ENCODE measurements around the gene OR51B4.
"Not testable (repeated sequence)": the region's sequence is repeated elsewhere in the genome, so short reads cannot be mapped to it uniquely, and the experiment has no call there.

Gene OR51B4

DNA sequence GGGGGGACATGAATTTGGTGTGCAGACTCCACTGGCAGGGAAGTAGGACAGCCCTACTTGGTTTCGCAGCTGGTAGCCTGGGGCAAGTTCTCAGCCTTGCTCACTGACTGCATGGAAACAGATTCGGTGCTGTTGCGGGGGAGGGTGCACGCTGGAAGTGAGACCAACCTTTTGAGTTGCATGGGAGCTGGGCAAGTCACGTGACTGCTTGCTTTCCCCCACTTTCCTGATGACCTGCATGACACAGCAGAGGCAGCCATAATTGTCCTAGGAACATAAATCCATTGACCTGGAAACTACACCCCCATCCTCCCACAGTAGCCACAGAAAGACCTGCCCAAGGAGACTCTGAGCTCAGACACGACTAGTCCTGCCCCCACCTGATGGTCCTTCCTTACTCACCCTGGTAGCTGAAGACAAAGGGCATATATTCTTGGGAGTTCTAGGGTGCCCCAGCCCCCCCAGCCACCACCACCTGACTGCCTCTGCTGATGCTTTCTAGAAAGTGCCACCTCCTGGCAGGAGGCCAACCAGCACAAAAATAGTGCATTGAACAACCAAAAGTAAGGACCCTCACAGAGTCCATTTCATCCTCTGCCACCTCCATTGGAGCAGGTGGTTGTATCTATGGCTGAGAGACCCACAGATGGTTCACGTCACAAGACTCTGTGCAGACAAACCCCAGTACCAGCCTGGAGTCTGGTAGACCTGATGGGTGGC is 43.0 kb downstream of the OR51B4 start:
- peak; percentile 21 for DNase-seq
- Mint-ChIP-seq H3K9me3 (peaks cover 38% of the 10 kb centered on the region), H3K4me1 (peaks cover 17% of the 10 kb centered on the region), H3K4me3 (no peak overlapping the region), H3K27ac (peak overlapping the region; percentile 54), H3K36me3 (ENCODE audit: low read depth) (peaks cover 7% of the 10 kb centered on the region), H3K27me3 (ENCODE audit: low read depth, poor library complexity) (peaks cover 2% of the 10 kb centered on the region)
- TF ChIP-seq, protein P1, sequence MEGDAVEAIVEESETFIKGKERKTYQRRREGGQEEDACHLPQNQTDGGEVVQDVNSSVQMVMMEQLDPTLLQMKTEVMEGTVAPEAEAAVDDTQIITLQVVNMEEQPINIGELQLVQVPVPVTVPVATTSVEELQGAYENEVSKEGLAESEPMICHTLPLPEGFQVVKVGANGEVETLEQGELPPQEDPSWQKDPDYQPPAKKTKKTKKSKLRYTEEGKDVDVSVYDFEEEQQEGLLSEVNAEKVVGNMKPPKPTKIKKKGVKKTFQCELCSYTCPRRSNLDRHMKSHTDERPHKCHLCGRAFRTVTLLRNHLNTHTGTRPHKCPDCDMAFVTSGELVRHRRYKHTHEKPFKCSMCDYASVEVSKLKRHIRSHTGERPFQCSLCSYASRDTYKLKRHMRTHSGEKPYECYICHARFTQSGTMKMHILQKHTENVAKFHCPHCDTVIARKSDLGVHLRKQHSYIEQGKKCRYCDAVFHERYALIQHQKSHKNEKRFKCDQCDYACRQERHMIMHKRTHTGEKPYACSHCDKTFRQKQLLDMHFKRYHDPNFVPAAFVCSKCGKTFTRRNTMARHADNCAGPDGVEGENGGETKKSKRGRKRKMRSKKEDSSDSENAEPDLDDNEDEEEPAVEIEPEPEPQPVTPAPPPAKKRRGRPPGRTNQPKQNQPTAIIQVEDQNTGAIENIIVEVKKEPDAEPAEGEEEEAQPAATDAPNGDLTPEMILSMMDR (IDR thresholded peaks at IDR 0.05), result no peak

DNA sequence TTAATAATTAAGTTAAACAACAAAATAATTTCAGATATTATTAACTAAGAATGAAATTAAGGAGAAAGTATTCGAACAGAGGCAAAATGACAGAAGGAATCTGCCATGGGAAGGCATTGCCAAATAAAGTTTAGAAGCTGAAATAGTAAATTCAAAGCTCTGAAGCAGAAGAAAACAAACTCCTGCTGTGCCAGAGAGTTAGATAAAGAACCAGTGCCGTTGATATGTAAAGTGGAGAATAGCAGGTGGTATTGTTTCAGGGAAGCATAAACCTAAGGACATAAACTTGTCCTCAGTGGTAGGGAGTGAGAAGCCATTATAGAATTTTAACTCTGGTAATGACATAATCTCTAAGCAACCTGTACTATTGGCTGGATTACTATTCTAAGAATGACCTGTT is 44.5 kb downstream of the OR51B4 start:
- peaks cover 36% of the 10 kb centered on the region for H3K9me3 Mint-ChIP-seq
- no peak for DNase-seq
- H3K4me1 Mint-ChIP-seq, result peaks cover 24% of the 10 kb centered on the region
- peaks cover 2% of the 10 kb centered on the region for H3K27me3 Mint-ChIP-seq (ENCODE audit: low read depth, poor library complexity)
- H3K27ac Mint-ChIP-seq, result no peak overlapping the region
- TF ChIP-seq, protein P1 (IDR thresholded peaks at IDR 0.05), result no peak
- no peak overlapping the region for H3K4me3 Mint-ChIP-seq
- H3K36me3 Mint-ChIP-seq (ENCODE audit: low read depth), result peaks cover 7% of the 10 kb centered on the region

DNA sequence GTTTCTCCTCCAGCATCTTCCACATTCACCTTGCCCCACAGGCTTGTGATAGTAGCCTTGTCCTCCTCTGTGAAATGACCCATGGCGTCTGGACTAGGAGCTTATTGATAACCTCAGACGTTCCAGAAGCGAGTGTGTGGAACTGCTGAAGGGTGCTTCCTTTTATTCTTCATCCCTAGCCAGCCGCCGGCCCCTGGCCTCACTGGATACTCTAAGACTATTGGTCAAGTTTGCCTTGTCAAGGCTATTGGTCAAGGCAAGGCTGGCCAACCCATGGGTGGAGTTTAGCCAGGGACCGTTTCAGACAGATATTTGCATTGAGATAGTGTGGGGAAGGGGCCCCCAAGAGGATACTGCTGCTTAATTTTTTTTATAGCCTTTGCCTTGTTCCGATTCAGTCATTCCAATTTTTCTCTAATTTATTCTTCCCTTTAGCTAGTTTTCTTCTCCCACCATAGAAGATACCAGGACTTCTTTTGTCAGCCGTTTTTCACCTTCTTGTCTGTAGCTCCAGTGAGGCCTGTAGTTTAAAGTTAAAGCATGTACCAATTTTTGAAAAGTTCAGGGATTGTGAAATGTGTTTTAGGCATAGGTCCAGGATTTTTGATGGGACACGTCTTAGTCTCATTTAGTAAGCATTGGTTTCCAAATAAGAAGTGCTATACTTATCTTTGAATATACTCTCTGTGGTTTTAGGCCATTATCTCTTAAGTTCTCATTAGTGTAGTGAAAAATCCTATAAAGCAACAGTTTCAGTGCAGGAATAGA is 46.9 kb downstream of the OR51B4 start, which contains the start of gene HBG2:
TSS of gene HBG2 (minus strand) at position 136 of the 768 bp plus-strand sequence. CDS start at position 83, 53 bp downstream.
- not testable (repeated sequence) for H3K4me3 Mint-ChIP-seq; H3K27me3 Mint-ChIP-seq (ENCODE audit: low read depth, poor library complexity); H3K36me3 Mint-ChIP-seq (ENCODE audit: low read depth); H3K27ac Mint-ChIP-seq; DNase-seq
- Mint-ChIP-seq H3K4me1 (peaks cover 26% of the 10 kb centered on the region), H3K9me3 (peaks cover 12% of the 10 kb centered on the region)

DNA sequence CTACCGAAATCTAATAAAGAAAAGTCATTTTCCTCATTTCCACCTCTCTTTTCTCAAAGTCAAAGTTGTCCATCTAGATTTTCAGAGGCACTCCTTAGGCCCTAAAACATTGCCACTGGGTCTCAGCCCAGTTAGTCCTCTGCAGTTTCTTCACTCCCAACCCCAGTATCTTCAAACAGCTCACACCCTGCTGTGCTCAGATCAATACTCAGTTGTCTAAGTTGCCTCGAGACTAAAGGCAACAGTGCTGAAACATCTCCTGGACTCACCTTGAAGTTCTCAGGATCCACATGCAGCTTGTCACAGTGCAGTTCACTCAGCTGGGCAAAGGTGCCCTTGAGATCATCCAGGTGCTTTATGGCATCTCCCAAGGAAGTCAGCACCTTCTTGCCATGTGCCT is 47.7 kb downstream of the OR51B4 start:
- H3K4me1 Mint-ChIP-seq, result peaks cover 26% of the 10 kb centered on the region
- H3K27ac Mint-ChIP-seq; H3K4me3 Mint-ChIP-seq; DNase-seq; H3K27me3 Mint-ChIP-seq (ENCODE audit: low read depth, poor library complexity); H3K9me3 Mint-ChIP-seq; H3K36me3 Mint-ChIP-seq (ENCODE audit: low read depth): not testable (repeated sequence)

DNA sequence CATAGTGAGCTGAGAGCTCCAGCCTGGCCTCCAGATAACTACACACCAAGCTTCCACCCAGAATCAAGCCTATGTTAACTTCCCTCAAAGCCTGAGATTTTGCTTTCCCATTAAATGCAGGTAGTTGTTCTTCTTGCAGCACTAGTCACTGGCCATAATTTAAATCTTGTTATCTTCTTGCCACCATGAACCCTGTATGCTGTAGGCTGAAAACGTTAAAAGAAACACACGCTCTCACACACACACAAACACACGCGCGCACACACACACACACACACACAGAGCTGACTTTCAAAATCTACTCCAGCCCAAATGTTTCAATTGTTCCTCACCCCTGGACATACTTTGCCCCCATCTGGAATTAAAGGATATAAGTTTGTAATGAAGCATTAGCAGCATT is 48.3 kb downstream of the OR51B4 start:
- not testable (repeated sequence) for H3K36me3 Mint-ChIP-seq (ENCODE audit: low read depth); H3K27ac Mint-ChIP-seq; H3K4me3 Mint-ChIP-seq; H3K27me3 Mint-ChIP-seq (ENCODE audit: low read depth, poor library complexity); DNase-seq; H3K9me3 Mint-ChIP-seq
- peaks cover 20% of the 10 kb centered on the region for H3K4me1 Mint-ChIP-seq

DNA sequence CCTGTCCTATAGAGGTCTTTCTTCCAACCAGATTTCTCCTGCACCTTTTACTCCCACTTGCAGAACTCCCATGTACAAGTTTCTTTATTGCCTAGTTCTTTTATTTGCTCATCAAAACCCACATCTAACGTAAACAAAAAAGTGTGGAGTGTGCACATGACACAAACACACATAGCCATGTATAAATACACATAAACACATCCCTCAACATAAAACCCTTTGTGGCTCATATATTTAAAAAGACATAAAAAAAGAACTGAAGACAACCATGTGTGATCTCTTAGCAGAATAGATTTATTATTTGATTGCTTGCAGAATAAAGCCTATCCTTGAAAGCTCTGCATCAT is 48.9 kb downstream of the OR51B4 start:
- Mint-ChIP-seq H3K27ac (no peak overlapping the region), H3K27me3 (ENCODE audit: low read depth, poor library complexity) (peaks cover 2% of the 10 kb centered on the region), H3K4me1 (peaks cover 15% of the 10 kb centered on the region), H3K4me3 (no peak overlapping the region), H3K36me3 (ENCODE audit: low read depth) (no peaks in the 10 kb centered on the region), H3K9me3 (no peaks in the 10 kb centered on the region)
- no peak for DNase-seq
- TF ChIP-seq, protein P1 (IDR thresholded peaks at IDR 0.05), result no peak

DNA sequence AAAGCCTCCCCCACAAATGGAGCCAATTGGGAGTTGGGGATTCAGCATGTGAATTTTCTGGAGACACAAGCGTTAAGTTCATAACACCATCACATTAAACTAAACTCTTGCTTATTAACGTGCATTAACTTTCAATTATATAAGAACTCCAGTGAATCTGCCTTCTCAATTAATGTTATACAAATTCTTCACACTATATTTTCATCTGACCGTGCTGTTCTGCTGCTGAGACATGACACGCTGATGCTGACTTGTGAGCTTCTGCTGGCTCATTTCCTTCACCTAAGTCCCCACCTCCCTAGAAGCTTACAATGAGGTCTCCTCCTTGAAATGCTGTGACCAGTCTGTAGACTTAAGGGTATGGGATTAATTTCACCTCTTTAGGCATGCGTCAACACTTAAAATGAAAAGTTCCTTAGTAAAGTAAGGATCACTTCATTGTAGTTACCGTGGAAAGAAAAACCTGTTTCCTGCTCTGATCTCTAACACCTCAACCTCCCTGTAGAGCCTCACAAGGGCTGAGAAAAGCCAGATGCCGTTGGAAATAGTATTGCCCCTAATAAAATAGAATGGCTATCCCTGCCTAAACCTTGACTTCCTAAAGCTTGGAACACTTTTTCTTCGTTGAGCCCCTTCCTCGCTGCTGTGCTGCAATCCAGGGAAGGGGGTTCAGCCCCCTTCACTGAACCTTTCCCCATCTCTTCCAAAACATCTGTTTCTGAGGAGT is 49.4 kb downstream of the OR51B4 start:
- peaks cover 9% of the 10 kb centered on the region for H3K4me1 Mint-ChIP-seq
- H3K9me3 Mint-ChIP-seq, result no peaks in the 10 kb centered on the region
- H3K27ac Mint-ChIP-seq, result no peak overlapping the region
- TF ChIP-seq, protein P1 (IDR thresholded peaks at IDR 0.05), result no peak
- no peak for DNase-seq
- peaks cover 2% of the 10 kb centered on the region for H3K27me3 Mint-ChIP-seq (ENCODE audit: low read depth, poor library complexity)
- no peaks in the 10 kb centered on the region for H3K36me3 Mint-ChIP-seq (ENCODE audit: low read depth)
- H3K4me3 Mint-ChIP-seq, result no peak overlapping the region
